Endothelial cell of umbilical vein (primary cell): ENCODE measurements around the gene NR3C1.

Experiments
- CTCF ChIP-seq, 2 donors: IDR thresholded peaks; 1 replicate in 1 of 2; 2 replicates in 1 of 2; pipeline ENCODE4 v1.5.1; 2011; ENCODE audit warnings: low read length in 2 of 2, mild to moderate bottlenecking in 2 of 2, moderate library complexity in 2 of 2, control low read depth in 1 of 2, inconsistent platforms in 1 of 2, low read depth in 1 of 2; ENCODE audit not compliant: insufficient read depth in 1 of 2; ENCODE audit errors: extremely low read depth in 1 of 2
- EZH2 ChIP-seq: IDR thresholded peaks from 2 replicates; pipeline ENCODE4 v1.6.1; 2012; ENCODE audit warnings: borderline replicate concordance, low read depth, mild to moderate bottlenecking, moderate library complexity, low read length, inconsistent platforms; ENCODE audit not compliant: severe bottlenecking
- MYC ChIP-seq: IDR thresholded peaks from one replicate; pipeline ENCODE4 v1.6.1; 2011; ENCODE audit warnings: mild to moderate bottlenecking, low read depth, low read length
- POLR2A ChIP-seq: IDR thresholded peaks from 2 replicates; pipeline ENCODE4 v1.6.1; 2012; ENCODE audit warnings: low read depth, mild to moderate bottlenecking, control low read depth, low read length
- POLR2AphosphoS5 ChIP-seq: IDR thresholded peaks from 2 replicates; pipeline ENCODE4 v1.6.1; 2012; ENCODE audit warnings: low read depth, mild to moderate bottlenecking, control low read depth, low read length, moderate library complexity; ENCODE audit not compliant: insufficient read depth

DNA sequence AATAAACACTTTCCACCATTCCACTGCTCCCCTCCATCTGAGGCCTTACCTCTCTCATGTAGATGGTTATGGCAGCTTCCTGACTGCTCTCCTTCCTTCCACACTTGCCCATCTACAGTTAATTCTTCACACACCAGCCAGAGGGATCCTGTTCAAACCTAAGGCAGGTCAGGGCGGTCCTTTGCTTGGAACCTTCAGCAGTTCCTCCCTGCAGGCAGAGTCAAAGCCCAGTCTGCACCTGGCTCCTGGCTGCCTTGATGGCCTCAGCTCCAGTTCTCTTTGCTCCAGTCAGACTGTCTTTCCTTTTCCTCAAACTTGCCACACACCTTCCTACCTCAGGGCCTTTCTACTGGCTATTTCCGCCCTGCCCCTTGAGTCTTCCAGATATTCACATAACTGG lies 30.2 kb upstream of the NR3C1 start:
- TF ChIP-seq CTCF (IDR thresholded peaks at IDR 0.05; ENCODE audit: extremely low read depth in 1 of 2, insufficient read depth in 1 of 2, low read depth in 1 of 2, low read length in 2 of 2) (no peak), POLR2A (no peak), MYC (no peak), EZH2 (no peak), POLR2AphosphoS5 (no peak)
